HG03442 (cell line): ENCODE measurements around the gene GPR153.

ENCODE experiments used
- ATAC-seq: cut with Tn5 transposase; IDR thresholded peaks from one replicate; pipeline ENCODE4 v1.9.1; 2021; ENCODE audit warnings: mild to moderate bottlenecking, moderate library complexity; ENCODE audit not compliant: unreplicated experiment

The GPR153 gene

GRCh38 chr1:6269720-6270400 is 9.0 kb upstream of the GPR153 start:
- no peak for ATAC-seq

- ATAC-seq, result no peak
These were observed 8.4 kb upstream of the GPR153 start for GRCh38 chr1:6269296-6269695.

GRCh38 chr1:6268415-6268814 is 7.5 kb upstream of the GPR153 start:
- no peak for ATAC-seq

DNA sequence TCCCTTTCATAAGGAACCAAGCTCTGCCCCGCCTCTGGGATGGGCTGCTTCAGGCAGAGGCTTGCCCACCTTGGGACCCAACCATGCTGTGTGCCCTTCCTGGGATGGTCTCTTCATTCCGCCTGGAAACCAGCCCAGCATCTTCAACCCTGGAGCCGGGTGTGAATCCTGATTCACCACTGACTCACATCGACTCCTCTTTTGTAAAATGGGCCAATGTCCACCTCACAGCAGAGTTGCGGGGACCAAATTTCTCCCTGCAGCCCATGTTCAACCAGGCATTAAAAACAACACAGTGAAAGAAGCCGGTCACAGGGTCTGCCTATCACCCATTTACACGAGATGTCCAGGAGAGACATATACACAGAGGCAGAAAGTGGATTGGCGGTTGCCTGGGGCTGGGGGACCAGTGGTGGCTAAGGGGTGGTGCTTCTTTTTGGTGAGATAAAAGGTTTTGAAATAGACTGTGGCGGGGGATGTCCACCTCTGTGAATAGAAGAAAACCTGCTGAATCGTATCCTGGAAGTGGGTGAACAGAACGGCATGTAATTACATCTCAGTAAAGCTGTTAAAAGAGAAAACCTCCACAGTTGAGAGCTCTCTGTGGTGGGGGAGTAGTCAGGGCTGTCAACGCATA is 6.9 kb upstream of the GPR153 start:
- no peak for ATAC-seq

DNA sequence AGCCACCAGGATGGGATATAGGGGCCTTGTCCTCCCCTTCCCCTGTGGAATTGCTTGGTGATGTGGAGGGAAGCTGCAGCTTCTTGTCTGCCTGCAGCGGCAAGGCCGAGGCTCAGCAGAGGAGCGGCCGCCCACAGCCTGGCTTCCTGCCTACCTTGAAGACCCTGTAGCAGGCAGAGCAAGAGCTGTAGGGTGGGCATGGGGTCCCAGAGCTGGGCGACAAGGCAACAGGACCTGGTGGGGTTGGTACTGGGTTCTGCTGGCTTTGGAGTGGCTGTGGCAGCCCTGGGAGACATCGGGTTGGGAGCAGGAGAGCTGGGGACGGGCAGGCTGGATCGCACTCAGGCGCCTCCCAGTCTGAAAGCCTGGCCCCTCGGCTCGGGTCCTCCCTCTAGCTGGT is 5.7 kb upstream of the GPR153 start:
- no peak for ATAC-seq

DNA sequence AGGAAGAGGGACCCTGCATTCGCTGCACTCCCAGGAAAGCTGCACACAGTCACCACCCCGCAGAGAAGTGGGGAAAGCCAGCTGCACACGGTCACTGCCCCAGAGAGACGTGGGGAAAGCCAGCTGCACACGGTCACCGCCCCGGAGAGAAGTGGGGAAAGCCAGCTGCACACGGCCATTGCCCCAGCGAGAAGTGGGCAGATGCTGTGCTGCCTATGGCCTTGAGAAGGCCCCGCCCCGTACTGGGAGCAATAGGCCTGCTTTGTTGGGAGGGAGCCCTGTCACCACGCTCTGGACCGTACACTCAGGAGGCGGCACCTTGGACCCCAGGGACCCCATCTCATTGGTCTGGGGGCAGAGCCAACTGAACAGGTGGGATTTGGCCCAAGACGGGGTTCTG is 4.3 kb upstream of the GPR153 start:
- no peak for ATAC-seq

- no peak for ATAC-seq
These were observed 2.8 kb upstream of the GPR153 start for GRCh38 chr1:6263716-6264115.

DNA sequence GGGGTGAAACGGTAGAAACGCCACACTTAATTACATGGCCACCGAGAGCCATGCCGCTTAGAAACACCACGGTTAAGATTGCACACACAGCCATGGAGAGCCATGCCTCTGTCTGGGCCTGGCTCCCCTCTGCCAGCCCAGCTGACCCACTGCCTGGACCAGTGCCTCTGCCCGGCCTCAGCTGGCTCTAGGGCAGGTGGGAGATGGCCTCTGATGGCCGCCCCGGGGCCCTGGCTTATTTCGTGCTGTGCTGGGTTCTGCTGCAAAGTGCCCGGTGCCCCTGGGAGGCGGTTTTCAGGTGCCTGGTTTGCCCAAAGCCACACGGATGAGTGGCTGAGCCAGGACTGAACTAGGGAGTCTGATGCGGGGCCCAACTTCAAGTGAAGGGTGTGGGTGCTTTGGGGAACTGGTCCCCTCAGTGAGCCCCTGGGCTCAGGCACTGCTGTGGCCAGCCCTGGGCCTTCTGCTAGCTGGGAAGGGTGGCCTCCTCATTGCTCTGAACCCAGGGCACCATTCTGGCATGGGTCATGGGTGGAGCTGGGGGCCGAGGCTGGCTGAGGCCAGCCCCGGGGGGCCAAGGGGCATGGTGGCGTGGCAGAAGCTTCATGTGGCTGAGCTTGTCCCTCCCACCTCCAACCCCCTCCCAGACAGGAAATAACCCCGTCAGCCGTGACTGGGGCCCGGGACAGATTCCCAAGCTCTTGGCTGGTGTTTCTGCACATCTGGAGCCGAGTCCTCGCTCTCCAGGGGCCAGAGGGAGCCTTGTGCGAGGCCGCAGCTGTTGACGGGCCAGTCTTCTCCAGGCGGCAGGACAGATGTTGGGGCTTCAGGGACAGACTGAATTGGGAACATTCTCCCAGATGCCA is 1.9 kb upstream of the GPR153 start:
- ATAC-seq, result no peak

GRCh38 chr1:6261615-6261995 is 707 bp upstream of the GPR153 start:
- ATAC-seq, result no peak

DNA sequence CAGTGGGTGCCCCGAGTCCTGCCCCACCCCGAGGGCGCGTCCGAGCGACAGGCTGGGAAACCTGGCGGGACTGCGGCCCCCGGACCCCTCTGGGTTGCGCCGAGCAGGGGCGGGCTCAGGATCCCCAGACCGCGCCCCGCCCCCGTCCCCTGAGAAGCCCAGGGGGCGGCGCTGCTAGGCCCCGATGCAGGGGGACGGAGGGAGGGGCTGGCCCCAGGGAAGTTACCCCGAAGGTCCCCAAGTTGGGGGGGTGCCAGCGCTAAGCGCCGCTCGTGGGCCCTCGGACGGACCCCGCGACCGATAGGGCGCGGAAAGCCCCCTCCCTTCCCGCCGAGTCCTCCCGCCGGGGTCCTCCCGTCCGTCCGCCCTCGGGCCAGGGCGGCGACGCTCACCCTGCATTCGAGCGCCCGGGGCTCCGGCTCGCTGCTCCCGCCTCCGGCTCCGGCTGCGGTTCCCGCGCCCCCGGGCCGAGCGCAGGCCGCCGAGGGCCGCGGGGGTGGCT is 414 bp downstream of the GPR153 start:
- peak; percentile 16 for ATAC-seq

DNA sequence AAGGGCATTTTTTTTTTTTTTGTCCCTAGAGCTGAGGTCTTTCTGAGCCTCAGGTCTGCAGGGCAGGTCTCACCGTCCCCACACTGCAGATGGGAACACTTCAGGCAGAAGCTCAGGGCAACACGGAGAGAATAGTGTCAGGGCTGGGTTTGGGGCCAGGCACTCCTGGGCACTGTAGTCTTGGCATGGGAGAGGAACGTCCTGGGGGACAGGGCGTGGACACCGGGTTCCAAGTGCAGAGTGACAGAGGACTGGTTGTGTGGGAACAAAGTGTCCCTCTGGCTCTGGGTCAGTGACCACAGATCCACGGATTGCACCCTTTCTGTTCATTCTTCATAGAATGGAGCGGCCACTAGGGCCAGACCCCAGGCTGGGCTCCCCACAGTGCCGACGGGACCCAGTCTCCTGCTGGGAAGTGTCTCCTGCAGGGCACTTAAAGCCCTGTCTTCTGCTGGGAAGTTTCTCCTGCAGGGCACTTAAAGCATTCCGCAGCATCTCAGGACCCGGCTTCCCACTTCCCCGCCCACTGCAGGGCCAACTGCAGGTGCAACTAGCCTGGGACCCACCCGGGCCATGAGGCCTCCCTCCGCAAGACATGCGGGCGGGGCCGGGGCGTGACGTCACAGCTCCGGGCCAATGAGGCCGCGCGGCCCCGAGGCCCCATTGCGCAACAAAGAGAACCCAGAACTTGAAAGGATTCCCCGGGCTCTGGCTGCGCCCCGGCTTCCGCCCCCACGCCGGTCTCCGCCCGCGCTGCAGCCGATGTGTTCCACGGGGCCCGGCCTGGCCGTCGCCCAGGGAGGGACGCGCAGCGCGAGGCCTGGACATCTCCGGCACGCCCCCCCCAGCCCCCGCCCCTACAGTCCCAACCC is 1.2 kb downstream of the GPR153 start:
- peak; percentile 52 for ATAC-seq

DNA sequence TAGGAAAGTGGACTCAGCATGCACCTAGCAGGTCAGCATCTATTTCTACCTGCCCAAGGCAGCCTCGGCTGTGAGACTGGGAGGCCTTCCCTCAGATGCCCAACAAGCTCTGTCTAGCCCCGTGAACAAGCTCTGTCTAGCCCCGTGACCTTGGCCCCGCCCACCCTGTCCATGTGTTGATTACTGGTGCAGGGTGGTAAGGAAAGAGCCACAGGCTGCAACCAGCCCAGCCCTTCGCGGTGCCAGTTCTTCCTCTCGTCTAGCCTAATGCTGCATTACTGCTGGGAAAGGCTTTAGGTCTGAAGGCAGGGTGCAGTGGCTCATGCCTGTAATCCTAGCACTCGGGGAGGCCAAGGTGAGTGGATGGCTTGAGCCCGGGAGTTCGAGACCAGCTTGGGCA is 2.2 kb downstream of the GPR153 start:
- no peak for ATAC-seq

- no peak for ATAC-seq
These were observed 3.3 kb downstream of the GPR153 start for GRCh38 chr1:6257541-6258069.

DNA sequence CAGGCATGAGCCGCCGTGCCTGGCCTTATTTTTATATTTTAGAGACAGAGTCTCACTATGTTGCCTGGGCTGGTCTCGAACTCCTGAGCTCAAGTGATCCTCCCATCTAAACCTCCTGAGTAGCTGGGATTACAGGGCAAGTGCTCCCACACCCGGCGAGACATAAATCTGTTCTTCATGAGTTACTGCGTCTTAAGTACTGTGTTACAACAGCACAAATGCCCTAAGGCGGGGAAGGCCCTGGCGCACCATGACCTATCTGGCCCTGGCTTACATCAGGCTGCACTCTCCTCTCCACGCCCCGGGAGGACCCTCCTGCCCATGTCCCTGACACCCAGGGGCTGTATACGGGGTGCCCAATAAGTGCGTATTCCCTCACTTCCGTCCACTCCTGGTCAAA is 4.3 kb downstream of the GPR153 start:
- ATAC-seq, result no peak

DNA sequence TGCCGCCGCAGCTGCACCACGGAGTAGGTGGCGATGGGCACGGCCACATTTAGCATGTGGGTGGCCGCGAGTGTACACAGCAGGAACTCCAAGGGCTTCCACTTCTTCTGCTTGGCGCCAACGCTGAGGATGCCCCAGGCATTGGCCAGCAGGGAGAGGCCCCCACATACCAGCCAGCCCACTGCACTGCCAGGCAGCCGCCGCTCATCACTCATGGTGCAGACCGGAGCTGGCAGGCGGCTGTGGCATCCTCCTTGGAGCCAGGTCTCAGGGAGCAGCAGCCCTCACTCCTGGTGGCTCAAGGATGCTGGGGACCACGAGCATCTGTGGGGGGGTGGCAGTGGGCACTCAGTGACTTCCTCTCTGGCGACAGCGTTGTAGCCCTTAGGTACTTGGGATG is 6.2 kb downstream of the GPR153 start:
- ATAC-seq, result no peak

DNA sequence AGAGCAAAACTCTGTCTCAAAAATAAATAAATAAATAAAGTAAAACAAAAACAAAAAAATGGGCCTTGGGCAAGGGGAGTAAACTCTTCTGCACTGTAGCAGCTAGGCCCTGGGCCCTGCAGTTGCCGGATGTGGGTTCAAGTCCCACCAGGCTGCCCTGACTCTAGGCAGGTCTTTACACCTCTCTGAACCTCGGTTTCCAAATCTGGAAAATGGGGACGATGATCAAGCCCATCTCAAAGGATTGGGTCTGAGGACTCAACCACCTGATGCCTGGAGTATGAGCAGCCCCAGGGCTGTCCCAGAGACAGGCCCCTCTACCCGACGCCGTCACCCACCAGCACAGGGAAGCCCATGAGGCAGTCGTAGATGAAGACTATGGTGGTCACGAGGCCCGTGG is 7.5 kb downstream of the GPR153 start:
- no peak for ATAC-seq

DNA sequence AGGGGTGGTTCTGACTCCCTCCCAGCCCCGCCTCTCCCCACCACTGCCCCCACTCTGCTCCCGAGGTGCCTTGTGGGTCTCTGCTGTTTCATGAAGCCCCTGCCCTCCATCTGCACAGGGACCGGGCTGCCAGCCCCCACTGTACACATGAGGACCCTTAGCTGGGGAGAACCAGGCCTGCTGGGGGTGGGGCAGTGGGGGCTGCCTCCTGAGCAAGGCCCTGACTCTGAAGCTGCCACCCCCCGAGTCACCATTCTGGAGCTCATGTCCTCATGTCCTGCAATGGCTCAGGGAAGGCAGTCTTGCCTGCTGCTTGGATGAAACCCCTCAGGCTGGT is 8.6 kb downstream of the GPR153 start:
- no peak for ATAC-seq

DNA sequence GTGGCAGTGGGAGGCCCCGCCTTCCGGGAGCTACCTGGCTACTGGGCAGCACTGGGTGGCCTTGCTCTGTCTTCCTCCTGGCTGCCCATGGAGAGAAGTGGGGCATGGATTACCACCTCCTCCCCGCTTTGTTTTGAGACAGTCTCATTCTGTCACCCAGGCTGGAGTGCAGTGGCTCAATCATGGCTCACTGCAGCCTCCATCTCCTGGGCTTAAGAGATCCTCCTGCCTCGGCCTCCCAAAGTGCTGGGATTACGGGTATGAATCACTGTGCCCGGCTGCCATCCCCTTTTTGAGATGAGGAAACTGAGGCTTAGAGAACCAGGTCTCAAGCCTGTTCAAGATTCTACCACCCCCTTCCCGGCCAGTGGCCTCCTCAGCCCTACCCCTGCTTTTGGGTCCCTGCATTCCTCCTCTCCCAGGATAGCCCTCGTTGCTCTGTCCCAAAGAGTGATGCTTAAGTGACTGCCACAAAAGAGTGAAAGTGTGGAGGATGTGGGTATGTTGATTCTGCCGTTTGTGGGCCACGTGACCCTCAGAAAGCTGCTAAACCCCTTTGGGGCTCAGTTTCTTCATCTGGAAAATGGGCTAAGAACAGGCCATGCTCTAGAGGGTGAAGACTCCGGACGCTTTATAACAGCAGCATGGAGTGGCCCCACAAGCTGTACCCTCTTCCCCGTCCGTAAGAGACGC is 9.1 kb downstream of the GPR153 start:
- ATAC-seq, result no peak

- no peak for ATAC-seq
These were observed 9.7 kb downstream of the GPR153 start for GRCh38 chr1:6251233-6251632.
